ENCODE results near the gene RNF6.
"Not testable (repeated sequence)": the region's sequence is repeated elsewhere in the genome, so short reads cannot be mapped to it uniquely, and the experiment has no call there.

Gene RNF6

GRCh38 chr13:26221721-26222519, at the start of gene RNF6:
Gene RNF6 (minus strand): TSS chr13:26222314. CDS start chr13:26219649, 2,665 bp downstream.
- DNase-seq (ENCODE audit: low read depth) = peak; percentile 86

- no peak for DNase-seq (ENCODE audit: low read depth)
Observed at GRCh38 chr13:26270707-26271106, 48.6 kb upstream of the RNF6 start.

GRCh38 chr13:26266311-26266710, 44.2 kb upstream of the RNF6 start:
- no peak for DNase-seq (ENCODE audit: low read depth)

GRCh38 chr13:26262156-26262555, 40.0 kb upstream of the RNF6 start:
- DNase-seq (ENCODE audit: low read depth) = no peak

GRCh38 chr13:26259634-26260033, 37.5 kb upstream of the RNF6 start:
- DNase-seq (ENCODE audit: low read depth) = no peak

GRCh38 chr13:26257049-26257448, 34.9 kb upstream of the RNF6 start:
- no peak for DNase-seq (ENCODE audit: low read depth)

GRCh38 chr13:26255691-26256277, 33.7 kb upstream of the RNF6 start:
- DNase-seq (ENCODE audit: low read depth) = no peak

- DNase-seq (ENCODE audit: low read depth) = no peak
Observed at GRCh38 chr13:26255115-26255514, 33.0 kb upstream of the RNF6 start.

- DNase-seq (ENCODE audit: low read depth) = no peak
Observed at GRCh38 chr13:26254583-26255111, 32.5 kb upstream of the RNF6 start.

GRCh38 chr13:26253787-26254582, 31.9 kb upstream of the RNF6 start, which contains the start of gene CDK8:
Gene CDK8 (plus strand): TSS chr13:26254129. CDS start chr13:26254642, 513 bp downstream.
- peak; percentile 51 for DNase-seq (ENCODE audit: low read depth)

- no peak for DNase-seq (ENCODE audit: low read depth)
Observed at GRCh38 chr13:26253262-26253786, 31.2 kb upstream of the RNF6 start.

- DNase-seq (ENCODE audit: low read depth) = not testable (repeated sequence)
Observed at GRCh38 chr13:26252006-26252405, 29.9 kb upstream of the RNF6 start.

- no peak for DNase-seq (ENCODE audit: low read depth)
Observed at GRCh38 chr13:26249551-26249950, 27.4 kb upstream of the RNF6 start.

GRCh38 chr13:26247608-26248007, 25.5 kb upstream of the RNF6 start:
- DNase-seq (ENCODE audit: low read depth) = no peak

- no peak for DNase-seq (ENCODE audit: low read depth)
Observed at GRCh38 chr13:26247011-26247410, 24.9 kb upstream of the RNF6 start.

- DNase-seq (ENCODE audit: low read depth) = no peak
Observed at GRCh38 chr13:26246154-26246553, 24.0 kb upstream of the RNF6 start.

- DNase-seq (ENCODE audit: low read depth) = no peak
Observed at GRCh38 chr13:26236296-26236695, 14.2 kb upstream of the RNF6 start.

GRCh38 chr13:26230703-26231102, 8.6 kb upstream of the RNF6 start:
- no peak for DNase-seq (ENCODE audit: low read depth)

GRCh38 chr13:26229080-26229615, 7.0 kb upstream of the RNF6 start:
- DNase-seq (ENCODE audit: low read depth) = no peak

- DNase-seq (ENCODE audit: low read depth) = no peak
Observed at GRCh38 chr13:26228096-26228495, 6.0 kb upstream of the RNF6 start.

GRCh38 chr13:26227166-26227971, 5.3 kb upstream of the RNF6 start:
- DNase-seq (ENCODE audit: low read depth) = no peak

Measured in HS-27A (cell line).